UCSD-AML1 (cell line): ENCODE measurements around the gene ENTPD1.
A peak's percentile ranks its signal among the peaks of the same experiment; 100 is the strongest.
"Not testable (repeated sequence)": the region's sequence is repeated elsewhere in the genome, so short reads cannot be mapped to it uniquely, and the experiment has no call there.

Experiments
- DNase-seq: peaks from one replicate; lab custom pipeline; 2025; ENCODE audit not compliant: unreplicated experiment; lab: John Stamatoyannopoulos, UW

ENTPD1 gene, protein sequence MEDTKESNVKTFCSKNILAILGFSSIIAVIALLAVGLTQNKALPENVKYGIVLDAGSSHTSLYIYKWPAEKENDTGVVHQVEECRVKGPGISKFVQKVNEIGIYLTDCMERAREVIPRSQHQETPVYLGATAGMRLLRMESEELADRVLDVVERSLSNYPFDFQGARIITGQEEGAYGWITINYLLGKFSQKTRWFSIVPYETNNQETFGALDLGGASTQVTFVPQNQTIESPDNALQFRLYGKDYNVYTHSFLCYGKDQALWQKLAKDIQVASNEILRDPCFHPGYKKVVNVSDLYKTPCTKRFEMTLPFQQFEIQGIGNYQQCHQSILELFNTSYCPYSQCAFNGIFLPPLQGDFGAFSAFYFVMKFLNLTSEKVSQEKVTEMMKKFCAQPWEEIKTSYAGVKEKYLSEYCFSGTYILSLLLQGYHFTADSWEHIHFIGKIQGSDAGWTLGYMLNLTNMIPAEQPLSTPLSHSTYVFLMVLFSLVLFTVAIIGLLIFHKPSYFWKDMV

GRCh38 chr10:95756041-95756761 lies at the start of gene ENTPD1:
ENTPD1 (plus strand) TSS chr10:95756163; CDS start chr10:95756240, 77 bp downstream.
- DNase-seq, result no peak

- no peak for DNase-seq
These were observed 49.4 kb upstream of the ENTPD1 start for GRCh38 chr10:95706573-95706972.

- no peak for DNase-seq
These were observed 49.0 kb upstream of the ENTPD1 start for GRCh38 chr10:95706990-95707389.

- DNase-seq, result no peak
These were observed 44.5 kb upstream of the ENTPD1 start for GRCh38 chr10:95711492-95711891.

- DNase-seq, result no peak
These were observed 39.5 kb upstream of the ENTPD1 start for GRCh38 chr10:95716466-95716865.

- no peak for DNase-seq
These were observed 39.1 kb upstream of the ENTPD1 start for GRCh38 chr10:95716866-95717265.

- DNase-seq, result not testable (repeated sequence)
These were observed 35.2 kb upstream of the ENTPD1 start for GRCh38 chr10:95720745-95721144.

- not testable (repeated sequence) for DNase-seq
These were observed 33.5 kb upstream of the ENTPD1 start for GRCh38 chr10:95722496-95722895.

DNA sequence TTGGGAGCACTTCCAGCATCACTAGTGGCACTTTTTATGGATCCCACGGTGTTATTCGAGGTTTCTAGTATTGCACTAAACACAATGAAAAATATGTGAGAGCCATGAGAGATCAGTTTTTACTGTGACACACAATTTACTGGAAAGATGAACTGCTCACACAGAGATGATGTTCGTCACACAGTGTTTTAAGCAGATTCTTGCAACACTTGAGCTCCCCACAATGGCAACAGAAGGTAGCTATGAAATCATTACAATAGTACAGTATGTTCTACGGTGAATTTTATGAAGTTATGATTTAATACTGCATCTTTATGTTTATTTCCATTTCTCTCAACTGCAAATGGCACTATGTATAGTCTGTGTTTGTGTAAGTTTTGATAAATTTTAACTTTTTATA lies 27.4 kb upstream of the ENTPD1 start:
- no peak for DNase-seq

GRCh38 chr10:95729323-95730055 lies 26.5 kb upstream of the ENTPD1 start:
- DNase-seq, result no peak

- DNase-seq, result peak; percentile 15
These were observed 25.7 kb upstream of the ENTPD1 start for GRCh38 chr10:95730233-95730632.

DNA sequence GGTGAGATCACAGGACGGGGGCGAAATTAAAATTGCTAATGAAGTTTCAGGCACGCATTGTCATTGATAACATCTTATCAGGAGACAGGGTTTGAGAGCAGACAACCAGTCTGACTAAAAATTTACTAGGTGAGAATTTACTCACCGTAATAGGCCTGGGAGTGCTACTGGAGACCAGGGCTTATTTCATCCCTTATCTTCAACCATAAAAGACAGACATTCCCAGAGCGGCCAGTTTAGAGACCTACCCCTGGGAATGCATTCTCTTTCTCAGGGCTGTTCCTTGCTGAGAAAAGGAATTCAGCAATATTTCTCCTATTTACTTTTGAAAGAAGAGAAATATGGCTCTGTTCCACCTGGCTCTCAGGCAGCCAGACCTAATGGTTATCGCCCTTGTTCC lies 23.1 kb upstream of the ENTPD1 start:
- not testable (repeated sequence) for DNase-seq

- no peak for DNase-seq
These were observed 16.9 kb upstream of the ENTPD1 start for GRCh38 chr10:95739056-95739455.

DNA sequence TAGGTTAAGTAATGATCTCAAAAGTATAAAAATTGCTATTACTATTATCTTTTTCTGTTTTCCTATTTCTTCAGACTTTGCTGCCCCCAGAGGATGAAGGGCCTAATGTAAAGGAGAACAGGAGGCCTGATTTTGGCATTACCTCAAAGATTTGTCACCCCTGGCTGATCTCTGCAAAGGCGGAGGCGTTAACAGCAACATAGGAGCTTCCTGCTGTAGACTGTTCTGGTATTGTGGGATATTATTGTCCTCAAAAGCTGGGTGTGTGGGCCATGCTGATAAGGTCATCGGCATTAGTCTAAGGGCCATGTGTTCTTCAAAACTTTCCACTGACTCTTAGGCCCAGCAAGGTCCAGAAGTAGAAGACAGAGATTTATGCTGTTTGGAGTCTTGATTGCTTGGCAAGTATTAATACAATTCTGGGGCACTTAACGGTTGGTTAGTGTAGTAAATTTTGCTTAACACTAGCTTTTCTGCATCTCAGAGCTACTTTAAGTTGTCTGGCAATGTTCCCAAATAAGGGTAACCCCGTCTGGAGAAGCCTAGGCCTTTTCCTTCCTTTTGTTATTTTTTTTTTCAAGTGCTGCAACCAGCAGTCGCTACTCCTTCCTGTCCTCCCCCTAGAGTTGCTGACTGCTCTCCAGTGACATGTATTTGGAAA lies 14.0 kb upstream of the ENTPD1 start:
- DNase-seq, result peak; percentile 55

GRCh38 chr10:95742485-95742884 lies 13.5 kb upstream of the ENTPD1 start:
- no peak for DNase-seq

GRCh38 chr10:95742962-95743535 lies 12.9 kb upstream of the ENTPD1 start:
- DNase-seq, result no peak

GRCh38 chr10:95745501-95745900 lies 10.5 kb upstream of the ENTPD1 start:
- no peak for DNase-seq

DNA sequence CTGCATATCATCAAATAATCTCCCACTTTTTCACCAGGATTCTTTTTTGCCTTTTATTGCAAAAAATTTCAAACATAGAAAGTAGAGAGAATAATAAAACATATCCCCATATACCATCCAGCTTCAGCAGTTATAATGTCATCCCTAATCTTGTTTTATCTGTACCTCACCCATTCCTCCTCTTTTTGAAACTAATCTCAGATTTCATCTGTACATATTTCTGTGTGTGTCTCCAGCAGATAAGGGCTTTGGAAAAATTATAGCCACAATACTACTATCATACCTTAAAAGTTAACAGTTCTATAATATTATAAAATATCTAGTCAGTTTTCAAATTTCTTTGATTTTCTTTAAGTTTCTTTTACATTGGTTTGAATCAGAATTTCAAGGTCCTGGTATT lies 7.6 kb upstream of the ENTPD1 start:
- no peak for DNase-seq

GRCh38 chr10:95755511-95756004 lies 405 bp upstream of the ENTPD1 start:
- no peak for DNase-seq
